HCT116 (cell line): ENCODE measurements around the gene BSN. TPM values are rescaled to one million over a fixed set of nuclear protein-coding genes. Genes with fewer than 3 reads are reported as not detected.

ENCODE experiments used
- ATAC-seq: fragments of 200-7000 bp; cut with Tn5 transposase; 2 replicates; pipeline ENCODE4 v1.9.1; 2020; ENCODE audit warnings: mild to moderate bottlenecking, moderate library complexity
- BruUV-seq: library from RNA; stranded (reverse); fragments of 400-500 nt; replicated peaks from 2 replicates; lab custom pipeline; 2021; lab: Mats Ljungman, UMichigan
- CTCF ChIA-PET: fragments of 300-600 bp; sonication (Branson Sonifier 250); formaldehyde crosslinking; loops from one replicate; lab custom pipeline; 2021; ENCODE audit warnings: antibody characterized with exemption; lab: Charles Lee
- POLR2A ChIA-PET: fragments of 300-600, 350-600 bp; sonication (Branson Sonifier 250); formaldehyde crosslinking; loops from one replicate; lab custom pipeline; 2021; ENCODE audit warnings: antibody characterized with exemption; lab: Charles Lee
- RAD21 ChIA-PET, 2 experiments: fragments of 300-600 bp; sonication (Branson Sonifier 250); formaldehyde crosslinking; loops; one replicate each; lab custom pipeline; 2023; ENCODE audit warnings: low total read pairs in 2 of 2; ENCODE audit not compliant: uncharacterized antibody in 2 of 2, unreplicated experiment in 2 of 2, low non-redundant PET in 1 of 2; lab: Charles Lee
- DNase-seq: peaks from one replicate; pipeline ENCODE4 v3.0.0-alpha.2; 2010; ENCODE audit warnings: low read depth, low spot score
- H2AFZ ChIP-seq: fragments of 200-600 bp; shearing (Covaris generic), sonication (generic); 2 replicates; pipeline ENCODE4 v1.6.1; 2017; ENCODE audit warnings: low read depth, mixed run types, mixed read lengths, antibody characterized with exemption, low read length; ENCODE audit not compliant: poor library complexity, severe bottlenecking
- H3K27ac ChIP-seq: 2 replicates; pipeline ENCODE4 v1.5.1; 2012; ENCODE audit warnings: low read depth, low read length
- H3K27me3 ChIP-seq: fragments of 200-600 bp; sonication (generic); 2 replicates; pipeline ENCODE4 v1.6.1; 2016; ENCODE audit warnings: mixed run types, low read length, mixed read lengths; ENCODE audit not compliant: insufficient read depth
- H3K36me3 ChIP-seq, 2 experiments: fragments of 200-500 bp in 1 of 2; fragments of 200-600 bp in 1 of 2; sonication (Bioruptor generic) in 1 of 2; sonication (generic) in 1 of 2; 2 replicates each; pipeline versions ENCODE4 v1.5.1 to v1.6.1; 2014 to 2016; ENCODE audit warnings: low read length in 2 of 2, inconsistent platforms in 1 of 2, mixed read lengths in 1 of 2, mixed run types in 1 of 2; ENCODE audit not compliant: insufficient read depth in 2 of 2, control insufficient read depth in 1 of 2
- H3K4me1 ChIP-seq, 2 experiments: fragments of 200-600 bp in 1 of 2; sonication (generic) in 1 of 2; 2 replicates each; pipeline versions ENCODE4 v1.5.1 to v1.6.1; 2012 to 2017; ENCODE audit warnings: low read length in 2 of 2, inconsistent platforms in 1 of 2, mild to moderate bottlenecking in 1 of 2, mixed read lengths in 1 of 2, mixed run types in 1 of 2, moderate library complexity in 1 of 2; ENCODE audit not compliant: insufficient read depth in 2 of 2, control insufficient read depth in 1 of 2
- H3K4me2 ChIP-seq: fragments of 200-600 bp; sonication (generic); 2 replicates; pipeline ENCODE4 v1.6.1; 2017; ENCODE audit warnings: mixed run types, low read length, mixed read lengths
- H3K4me3 ChIP-seq, 2 experiments: fragments of 200-600 bp in 1 of 2; sonication (generic) in 1 of 2; replicated peaks in 1 of 2; 2 replicates each; pipeline ENCODE4 v1.5.1; 2011 to 2016; ENCODE audit warnings: low read length in 2 of 2, control low read depth in 1 of 2, low read depth in 1 of 2, mild to moderate bottlenecking in 1 of 2, mixed read lengths in 1 of 2, mixed run types in 1 of 2
- H3K79me2 ChIP-seq: fragments of 200-600 bp; sonication (generic); 2 replicates; pipeline ENCODE4 v1.6.1; 2017; ENCODE audit warnings: mild to moderate bottlenecking, mixed run types, low read length, moderate library complexity, mixed read lengths; ENCODE audit not compliant: insufficient read depth
- H3K9ac ChIP-seq: fragments of 200-600 bp; sonication (generic); 2 replicates; pipeline ENCODE4 v1.6.1; 2016; ENCODE audit warnings: low read length, mixed read lengths
- H3K9me2 ChIP-seq: fragments of 200-600 bp; sonication (generic), shearing (Covaris generic); 2 replicates; pipeline ENCODE4 v1.6.1; 2017; ENCODE audit warnings: mixed run types, mild to moderate bottlenecking, moderate library complexity; ENCODE audit not compliant: insufficient read depth
- H3K9me3 ChIP-seq, 2 experiments: fragments of 200-500 bp in 1 of 2; fragments of 200-600 bp in 1 of 2; sonication (Bioruptor generic) in 1 of 2; sonication (generic) in 1 of 2; 2 replicates each; pipeline ENCODE4 v1.6.1; 2014 to 2017; ENCODE audit warnings: low read length in 2 of 2, mixed read lengths in 2 of 2, inconsistent platforms in 1 of 2, low read depth in 1 of 2, mild to moderate bottlenecking in 1 of 2, mixed run types in 1 of 2, moderate library complexity in 1 of 2; ENCODE audit not compliant: control insufficient read depth in 1 of 2, insufficient read depth in 1 of 2
- H4K20me1 ChIP-seq: fragments of 200-600 bp; sonication (generic), shearing (Covaris generic); 2 replicates; pipeline ENCODE4 v1.6.1; 2017; ENCODE audit warnings: mixed run types, mild to moderate bottlenecking, moderate library complexity; ENCODE audit not compliant: insufficient read depth
- CEBPB ChIP-seq: IDR thresholded peaks from 2 replicates; pipeline ENCODE4 v1.6.1; 2012; ENCODE audit warnings: low read depth
- ELF1 ChIP-seq: IDR thresholded peaks from 2 replicates; pipeline ENCODE4 v1.6.1; 2012; ENCODE audit warnings: low read depth, borderline replicate concordance
- EZH2 ChIP-seq: fragments of 200-600 bp; sonication (generic); IDR thresholded peaks from 2 replicates; pipeline ENCODE4 v1.6.1; 2017; ENCODE audit warnings: antibody characterized with exemption, mixed run types
- JUND ChIP-seq: IDR thresholded peaks from 2 replicates; pipeline ENCODE4 v1.6.1; 2012
- POLR2AphosphoS5 ChIP-seq: IDR thresholded peaks from 2 replicates; pipeline ENCODE4 v1.6.1; 2011; ENCODE audit warnings: mild to moderate bottlenecking, low read depth, low read length, moderate library complexity
- RAD21 ChIP-seq: IDR thresholded peaks from 2 replicates; pipeline ENCODE4 v1.6.1; 2012; ENCODE audit warnings: low read depth, mild to moderate bottlenecking
- SP1 ChIP-seq: IDR thresholded peaks from 2 replicates; pipeline ENCODE4 v1.6.1; 2012; ENCODE audit warnings: low read depth
- YY1 ChIP-seq: IDR thresholded peaks from 2 replicates; pipeline ENCODE4 v1.6.1; 2011; ENCODE audit warnings: low read length, low read depth, moderate library complexity, mild to moderate bottlenecking; ENCODE audit not compliant: insufficient replicate concordance; ENCODE audit errors: extremely low read depth
- ZNF274 ChIP-seq: fragments of 200-500 bp; sonication (Bioruptor generic); IDR thresholded peaks from 2 replicates; pipeline ENCODE4 v1.6.1; 2014; ENCODE audit warnings: mild to moderate bottlenecking, low read depth, low read length, inconsistent platforms
- intact Hi-C: fragments of 100-400 bp; cut with micrococcal nuclease; formaldehyde crosslinking; loops from 2 replicates; pipeline ENCODE4 v1.10.0; 2022
- total RNA-seq: library from RNA; stranded (reverse); gene quantifications from one replicate; pipeline ENCODE4 v1.2.1, GENCODE V29; 2021; ENCODE audit not compliant: unreplicated experiment
- TF ChIP-seq, protein P1 (sequence below): IDR thresholded peaks from 2 replicates; pipeline ENCODE4 v1.6.1; 2012
- TF ChIP-seq, protein P2 (sequence below): IDR thresholded peaks from 2 replicates; pipeline ENCODE4 v1.6.1; 2011; ENCODE audit warnings: mild to moderate bottlenecking, low read length, moderate library complexity; ENCODE audit not compliant: insufficient replicate concordance; ENCODE audit errors: extremely low read depth
- TF ChIP-seq, protein P3 (sequence below): IDR thresholded peaks from 2 replicates; pipeline ENCODE4 v1.6.1; 2012; ENCODE audit warnings: low read depth

BSN gene
- total RNA-seq, 1 experiment from 2014 or later: 1.5 TPM

DNA sequence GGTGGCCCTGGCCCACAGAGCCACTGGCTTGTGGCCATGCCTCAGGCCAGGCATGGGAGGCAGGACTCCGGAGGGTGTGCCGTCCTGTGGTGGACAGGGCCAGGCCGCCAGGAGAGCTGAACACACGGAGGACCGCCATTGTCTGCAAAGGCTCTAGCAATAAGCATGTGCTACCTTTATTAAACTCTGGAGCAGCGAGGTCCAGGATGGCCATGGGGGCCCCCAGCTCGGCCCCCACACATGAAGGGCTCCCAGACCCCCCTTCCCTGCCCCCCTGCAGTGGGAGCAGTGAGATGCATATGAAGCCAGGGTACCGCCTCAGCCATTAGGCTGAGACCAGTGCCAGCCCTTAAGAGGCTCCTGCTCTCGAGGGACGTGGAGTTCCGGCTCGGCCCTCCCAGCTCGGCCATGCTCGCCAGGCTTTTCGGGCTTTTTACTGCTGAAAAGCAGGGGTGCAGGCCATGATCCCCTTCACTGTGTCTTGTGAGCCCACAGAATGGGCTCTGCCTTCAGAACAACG, 162.5 kb downstream of the BSN start:
- POLR2A ChIA-PET: no interaction called here
- CTCF ChIA-PET: no interaction called here
- Histone ChIP-seq H3K4me2 (no peak overlapping the region), H3K27me3 (no peaks in the 10 kb centered on the region), H4K20me1 (no peaks in the 10 kb centered on the region), H3K4me1 (peaks cover 0 to 13% of the 10 kb centered on the region in 2 experiments; a peak in 2 of 4 replicates), H3K4me3 (no peak overlapping the region), H3K9ac (no peak overlapping the region), H3K79me2 (no peaks in the 10 kb centered on the region), H3K9me3 (no peaks in the 10 kb centered on the region), H3K27ac (no peak overlapping the region), H2AFZ (no peak overlapping the region), H3K9me2 (no peaks in the 10 kb centered on the region), H3K36me3 (peaks cover 3 to 13% of the 10 kb centered on the region in 2 experiments; a peak in 2 of 4 replicates)
- TF ChIP-seq EZH2: no peak
- no peak for TF ChIP-seq JUND
- no peak for TF ChIP-seq POLR2AphosphoS5
- TF ChIP-seq, protein P1, sequence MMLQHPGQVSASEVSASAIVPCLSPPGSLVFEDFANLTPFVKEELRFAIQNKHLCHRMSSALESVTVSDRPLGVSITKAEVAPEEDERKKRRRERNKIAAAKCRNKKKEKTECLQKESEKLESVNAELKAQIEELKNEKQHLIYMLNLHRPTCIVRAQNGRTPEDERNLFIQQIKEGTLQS: no peak
- TF ChIP-seq RAD21: no peak
- no peak for TF ChIP-seq CEBPB
- no peak for TF ChIP-seq YY1
- intact Hi-C loops: no loop called here
- RAD21 ChIA-PET: no interaction called here
- no peak for ATAC-seq
- no peak for DNase-seq
- no TSS peak for BruUV-seq

DNA sequence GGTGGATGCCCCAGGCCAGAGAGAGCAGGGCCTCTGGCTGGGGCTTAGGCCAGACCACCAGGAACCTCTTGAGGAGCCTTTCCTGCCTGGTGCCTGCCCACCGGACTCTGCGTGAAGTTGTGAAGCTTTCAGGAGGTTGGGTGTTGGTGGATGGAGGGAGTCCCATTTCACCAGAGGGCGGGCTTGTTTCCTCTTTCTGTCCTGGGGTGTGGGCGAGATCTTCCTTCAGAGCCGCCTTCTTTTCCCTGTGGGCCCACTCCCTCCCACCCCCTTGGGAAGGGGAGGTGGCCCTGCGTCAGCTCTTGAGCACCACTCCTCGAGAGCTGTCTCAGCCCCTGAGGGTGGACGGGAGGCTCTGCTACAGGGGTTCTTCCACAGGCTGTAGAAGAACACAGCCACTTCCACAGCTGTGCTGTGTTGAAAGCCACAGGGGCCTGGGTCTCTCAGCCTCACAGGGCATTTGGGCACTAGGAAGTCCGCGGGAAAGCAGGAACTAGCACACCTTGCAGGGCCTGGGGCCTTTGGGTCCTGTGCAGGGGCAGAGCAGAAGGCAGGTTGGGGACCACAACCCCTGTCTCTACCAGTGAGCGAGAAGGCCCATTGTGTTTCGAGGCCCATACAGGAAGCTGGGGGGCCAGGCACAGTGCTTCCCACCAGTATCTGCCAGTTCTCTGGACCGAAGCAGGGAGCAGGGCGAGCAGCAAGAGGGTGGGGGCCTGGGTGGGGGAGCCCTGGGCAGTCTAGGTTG, 163.1 kb downstream of the BSN start:
- Histone ChIP-seq H3K27me3 (no peaks in the 10 kb centered on the region), H3K36me3 (peaks cover 3 to 19% of the 10 kb centered on the region in 2 experiments; a peak in 2 of 4 replicates), H3K27ac (no peak overlapping the region), H3K4me2 (no peak overlapping the region), H3K4me1 (peaks cover 0 to 16% of the 10 kb centered on the region in 2 experiments; a peak in 2 of 4 replicates), H3K9ac (no peak overlapping the region), H3K9me2 (no peaks in the 10 kb centered on the region), H3K79me2 (peaks cover 5% of the 10 kb centered on the region), H2AFZ (no peak overlapping the region), H3K4me3 (no peak overlapping the region), H3K9me3 (no peaks in the 10 kb centered on the region), H4K20me1 (no peaks in the 10 kb centered on the region)
- DNase-seq (no peak), ATAC-seq (no peak)
- POLR2A ChIA-PET: no interaction called here
- intact Hi-C loops: no loop called here
- BruUV-seq: no TSS peak
- CTCF ChIA-PET: no interaction called here
- RAD21 ChIA-PET: no interaction called here
- TF ChIP-seq JUND: no peak
- TF ChIP-seq ELF1: no peak
- TF ChIP-seq SP1: no peak
- no peak for TF ChIP-seq ZNF274
- TF ChIP-seq, protein P1: no peak
- TF ChIP-seq, protein P2, sequence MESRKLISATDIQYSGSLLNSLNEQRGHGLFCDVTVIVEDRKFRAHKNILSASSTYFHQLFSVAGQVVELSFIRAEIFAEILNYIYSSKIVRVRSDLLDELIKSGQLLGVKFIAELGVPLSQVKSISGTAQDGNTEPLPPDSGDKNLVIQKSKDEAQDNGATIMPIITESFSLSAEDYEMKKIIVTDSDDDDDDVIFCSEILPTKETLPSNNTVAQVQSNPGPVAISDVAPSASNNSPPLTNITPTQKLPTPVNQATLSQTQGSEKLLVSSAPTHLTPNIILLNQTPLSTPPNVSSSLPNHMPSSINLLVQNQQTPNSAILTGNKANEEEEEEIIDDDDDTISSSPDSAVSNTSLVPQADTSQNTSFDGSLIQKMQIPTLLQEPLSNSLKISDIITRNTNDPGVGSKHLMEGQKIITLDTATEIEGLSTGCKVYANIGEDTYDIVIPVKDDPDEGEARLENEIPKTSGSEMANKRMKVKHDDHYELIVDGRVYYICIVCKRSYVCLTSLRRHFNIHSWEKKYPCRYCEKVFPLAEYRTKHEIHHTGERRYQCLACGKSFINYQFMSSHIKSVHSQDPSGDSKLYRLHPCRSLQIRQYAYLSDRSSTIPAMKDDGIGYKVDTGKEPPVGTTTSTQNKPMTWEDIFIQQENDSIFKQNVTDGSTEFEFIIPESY: no peak
- TF ChIP-seq POLR2AphosphoS5: no peak
- TF ChIP-seq, protein P3, sequence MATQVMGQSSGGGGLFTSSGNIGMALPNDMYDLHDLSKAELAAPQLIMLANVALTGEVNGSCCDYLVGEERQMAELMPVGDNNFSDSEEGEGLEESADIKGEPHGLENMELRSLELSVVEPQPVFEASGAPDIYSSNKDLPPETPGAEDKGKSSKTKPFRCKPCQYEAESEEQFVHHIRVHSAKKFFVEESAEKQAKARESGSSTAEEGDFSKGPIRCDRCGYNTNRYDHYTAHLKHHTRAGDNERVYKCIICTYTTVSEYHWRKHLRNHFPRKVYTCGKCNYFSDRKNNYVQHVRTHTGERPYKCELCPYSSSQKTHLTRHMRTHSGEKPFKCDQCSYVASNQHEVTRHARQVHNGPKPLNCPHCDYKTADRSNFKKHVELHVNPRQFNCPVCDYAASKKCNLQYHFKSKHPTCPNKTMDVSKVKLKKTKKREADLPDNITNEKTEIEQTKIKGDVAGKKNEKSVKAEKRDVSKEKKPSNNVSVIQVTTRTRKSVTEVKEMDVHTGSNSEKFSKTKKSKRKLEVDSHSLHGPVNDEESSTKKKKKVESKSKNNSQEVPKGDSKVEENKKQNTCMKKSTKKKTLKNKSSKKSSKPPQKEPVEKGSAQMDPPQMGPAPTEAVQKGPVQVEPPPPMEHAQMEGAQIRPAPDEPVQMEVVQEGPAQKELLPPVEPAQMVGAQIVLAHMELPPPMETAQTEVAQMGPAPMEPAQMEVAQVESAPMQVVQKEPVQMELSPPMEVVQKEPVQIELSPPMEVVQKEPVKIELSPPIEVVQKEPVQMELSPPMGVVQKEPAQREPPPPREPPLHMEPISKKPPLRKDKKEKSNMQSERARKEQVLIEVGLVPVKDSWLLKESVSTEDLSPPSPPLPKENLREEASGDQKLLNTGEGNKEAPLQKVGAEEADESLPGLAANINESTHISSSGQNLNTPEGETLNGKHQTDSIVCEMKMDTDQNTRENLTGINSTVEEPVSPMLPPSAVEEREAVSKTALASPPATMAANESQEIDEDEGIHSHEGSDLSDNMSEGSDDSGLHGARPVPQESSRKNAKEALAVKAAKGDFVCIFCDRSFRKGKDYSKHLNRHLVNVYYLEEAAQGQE: no peak
